DOHH2 (cell line): Measurements from ENCODE around the gene ETV6.

Experiments used
- CTCF ChIP-seq: fragments of 200-600 bp; sonication (generic); IDR thresholded peaks from one replicate; pipeline ENCODE4 v1.5.1; 2014; ENCODE audit warnings: antibody characterized with exemption, mild to moderate bottlenecking, low read depth, low read length; ENCODE audit not compliant: poor library complexity, severe bottlenecking
- EZH2phosphoT487 ChIP-seq: fragments of 200-600 bp; sonication (generic); IDR thresholded peaks from 2 replicates; pipeline ENCODE4 v1.6.1; 2017; ENCODE audit warnings: borderline replicate concordance, mild to moderate bottlenecking, antibody characterized with exemption, low read length, moderate library complexity, mixed read lengths

DNA sequence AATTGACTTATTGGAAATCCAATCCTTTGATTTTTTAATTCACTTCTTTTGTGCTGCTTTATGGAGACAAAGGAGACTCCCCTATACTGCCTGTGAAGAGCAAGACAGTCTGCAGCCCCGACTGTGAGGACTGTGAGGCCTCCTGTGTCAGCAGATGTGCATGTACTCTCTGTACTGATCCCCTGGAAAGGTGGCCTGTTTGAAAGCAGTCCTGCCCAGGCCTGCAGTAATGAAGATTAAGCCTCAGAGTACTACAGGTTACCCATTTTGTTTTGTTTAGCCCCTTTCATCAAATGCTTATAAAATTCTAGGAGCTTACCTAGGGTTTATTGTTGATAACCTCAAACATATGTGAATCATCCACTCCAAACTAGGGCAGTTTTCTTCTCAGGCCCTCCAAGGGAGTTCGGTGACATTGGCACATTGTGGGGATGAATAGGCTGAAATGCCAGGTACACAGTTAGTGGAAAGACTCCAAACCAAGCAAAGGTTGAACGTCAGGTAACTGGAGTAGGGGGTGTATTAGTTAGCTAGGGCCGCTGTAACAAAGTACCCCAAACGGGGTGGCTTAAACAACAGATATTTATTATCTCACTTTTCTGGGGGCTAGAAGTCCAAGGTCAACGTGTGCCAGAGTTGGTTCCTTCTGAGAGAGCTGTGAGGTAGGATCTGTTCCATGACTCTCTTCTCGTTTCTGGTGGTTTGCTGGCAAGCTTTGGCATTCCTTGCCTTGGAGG is 212.6 kb downstream of the ETV6 start:
- no peak for TF ChIP-seq CTCF
- TF ChIP-seq EZH2phosphoT487, result no peak
